K562 (cell line): Measurements from ENCODE around the gene IFT52. TPM values are rescaled to one million over a fixed set of nuclear protein-coding genes. Genes with fewer than 3 reads are reported as not detected.

Experiments used
- ATAC-seq: fragments of 200-7000 bp; cut with Tn5 transposase; 3 replicates; pipeline ENCODE4 v1.9.1; 2020; ENCODE audit warnings: moderate library complexity
- BruUV-seq: library from RNA; stranded (reverse); fragments of 400-500 nt; replicated peaks from 2 replicates; lab custom pipeline; 2021; lab: Mats Ljungman, UMichigan
- CTCF ChIA-PET: fragments of 300-600 bp; formaldehyde crosslinking; extraction: SDS; loops from one replicate; lab custom pipeline; 2021; ENCODE audit warnings: low intra/inter-chr PET ratio; lab: Yijun Ruan, JAX
- POLR2A ChIA-PET: fragments of 300-600, 350-650 bp; sonication (Branson Sonifier 250); formaldehyde crosslinking; extraction: SDS; loops from one replicate; lab custom pipeline; 2021; ENCODE audit warnings: antibody characterized with exemption, inconsistent platforms; lab: Yijun Ruan, JAX
- DNase-seq, 4 experiments: peaks; one replicate each; pipeline versions ENCODE4 v3.0.0 to v3.0.0-alpha.2; 2011 to 2018; ENCODE audit warnings: low spot score in 3 of 4, mixed read lengths in 3 of 4; ENCODE audit errors: extremely low read depth in 1 of 4
- FAIRE-seq: peaks from 2 replicates; lab custom pipeline; 2011; peaks lifted over from hg19 to GRCh38; lab: Jason Lieb, UNC
- H2AFZ ChIP-seq: 2 replicates; pipeline ENCODE4 v1.6.0; 2011; ENCODE audit warnings: low read depth, low read length, control low read depth, inconsistent platforms
- H3K27ac ChIP-seq: fragments of 200-600 bp; 3 replicates; pipeline ENCODE4 v1.8.0; 2011; ENCODE audit warnings: low read depth, mild to moderate bottlenecking, control low read depth, inconsistent platforms, low read length, moderate library complexity, mixed read lengths; ENCODE audit errors: extremely low read depth
- H3K27me3 ChIP-seq, 2 experiments: fragments of 300-600 bp in 1 of 2; 2 replicates in 1 of 2; 3 replicates in 1 of 2; pipeline versions ENCODE4 v1.6.0 to v1.8.0; 2011; ENCODE audit warnings: inconsistent platforms in 2 of 2, low read length in 2 of 2, mild to moderate bottlenecking in 1 of 2, mixed read lengths in 1 of 2, moderate library complexity in 1 of 2; ENCODE audit not compliant: control insufficient read depth in 2 of 2, insufficient read depth in 2 of 2
- H3K36me3 ChIP-seq: fragments of 300-600 bp; 3 replicates; pipeline ENCODE4 v1.8.0; 2011; ENCODE audit warnings: mild to moderate bottlenecking, low read length, inconsistent platforms; ENCODE audit not compliant: control insufficient read depth, insufficient read depth
- H3K4me1 ChIP-seq, 2 experiments: fragments of 200-600 bp in 1 of 2; replicated peaks in 1 of 2; 2 replicates in 1 of 2; 3 replicates in 1 of 2; pipeline versions ENCODE4 v1.5.1 to v1.8.0; 2011; ENCODE audit warnings: inconsistent platforms in 2 of 2, low read length in 2 of 2, mild to moderate bottlenecking in 1 of 2, mixed read lengths in 1 of 2, moderate library complexity in 1 of 2; ENCODE audit not compliant: control insufficient read depth in 2 of 2, insufficient read depth in 2 of 2
- H3K4me2 ChIP-seq: 2 replicates; pipeline ENCODE4 v1.6.1; 2011; ENCODE audit warnings: low read length, control low read depth, inconsistent platforms, mixed read lengths; ENCODE audit not compliant: insufficient read depth
- H3K4me3 ChIP-seq: fragments of 200-600 bp; sonication (generic), shearing (Covaris generic); 2 replicates; pipeline ENCODE4 v1.5.1; 2016; ENCODE audit warnings: control low read depth, inconsistent platforms
- H3K79me2 ChIP-seq: fragments of 200-600 bp; 3 replicates; pipeline ENCODE4 v1.8.0; 2011; ENCODE audit warnings: low read length, inconsistent platforms; ENCODE audit not compliant: control insufficient read depth, insufficient read depth
- H3K9ac ChIP-seq, 2 experiments: 2 replicates each; pipeline versions ENCODE4 v1.6.0 to v1.6.1; 2011; ENCODE audit warnings: low read depth in 2 of 2, low read length in 2 of 2, control low read depth in 1 of 2, inconsistent platforms in 1 of 2, mild to moderate bottlenecking in 1 of 2, mixed read lengths in 1 of 2; ENCODE audit not compliant: insufficient read depth in 1 of 2
- H3K9me1 ChIP-seq: one replicate; pipeline ENCODE4 v1.6.0; 2011; ENCODE audit warnings: inconsistent platforms, mild to moderate bottlenecking, low read length, moderate library complexity; ENCODE audit not compliant: control insufficient read depth, insufficient read depth
- H3K9me3 ChIP-seq: replicated peaks from 2 replicates; pipeline ENCODE4 v1.5.1; 2011; ENCODE audit warnings: low read depth, low read length, inconsistent platforms; ENCODE audit not compliant: control insufficient read depth, insufficient read depth
- H4K20me1 ChIP-seq: replicated peaks from 2 replicates; pipeline ENCODE4 v1.6.1; 2011; ENCODE audit warnings: low read length, inconsistent platforms, mixed read lengths; ENCODE audit not compliant: control insufficient read depth, insufficient read depth
- CBX3 ChIP-seq, 2 experiments: IDR thresholded peaks; 1 replicate in 1 of 2; 2 replicates in 1 of 2; pipeline ENCODE4 v1.6.1; 2012; ENCODE audit warnings: inconsistent platforms in 2 of 2, low read length in 2 of 2, borderline replicate concordance in 1 of 2, control low read depth in 1 of 2
- CHD4 ChIP-seq: fragments of 200-600 bp; sonication (generic); IDR thresholded peaks from 3 replicates; pipeline ENCODE4 v1.6.1; 2012; ENCODE audit warnings: low read depth, mild to moderate bottlenecking, mixed read lengths, low read length, inconsistent platforms; ENCODE audit not compliant: insufficient read depth, insufficient replicate concordance, poor library complexity, severe bottlenecking
- NCOA2 ChIP-seq, 2 experiments: fragments of 450-650 bp; IDR thresholded peaks; 2 replicates each; pipeline ENCODE4 v1.6.1; 2018; ENCODE audit warnings: mild to moderate bottlenecking in 2 of 2, moderate library complexity in 1 of 2; ENCODE audit not compliant: partially characterized antibody in 2 of 2
- POLR2H ChIP-seq: IDR thresholded peaks from 2 replicates; pipeline ENCODE4 v1.6.1; 2016; ENCODE audit warnings: missing genetic modification characterization, low read depth, mild to moderate bottlenecking, control low read depth, missing compliant biosample characterization, moderate library complexity
- RAD51 ChIP-seq: fragments of 450-650 bp; IDR thresholded peaks from 2 replicates; pipeline ENCODE4 v1.7.1; 2016; ENCODE audit warnings: low read depth, mild to moderate bottlenecking, borderline replicate concordance
- SAP30 ChIP-seq: fragments of 200-600 bp; sonication (generic); IDR thresholded peaks from 2 replicates; pipeline ENCODE4 v1.6.1; 2012; ENCODE audit warnings: borderline replicate concordance, low read depth, mild to moderate bottlenecking, moderate library complexity, low read length, control low read depth, inconsistent platforms; ENCODE audit not compliant: insufficient read depth, poor library complexity, severe bottlenecking
- ZNF184 ChIP-seq: sonication (generic); formaldehyde crosslinking; IDR thresholded peaks from 2 replicates; pipeline ENCODE4 v1.5.0; 2020; ENCODE audit warnings: missing genetic modification reagents
- ZNF316 ChIP-seq: fragments of 450-650 bp; IDR thresholded peaks from 2 replicates; pipeline ENCODE4 v1.6.1; 2016
- ZNF354B ChIP-seq: fragments of 250-450 bp; sonication (Bioruptor Pico); IDR thresholded peaks from 2 replicates; pipeline ENCODE4 v1.4.0; 2020
- WGBS: fragments of 100-300 bp; shearing (Covaris generic); methylation state at CpG from one replicate; pipeline ENCODE4 v1.1.6; 2016; ENCODE audit warnings: low coverage, mixed read lengths; ENCODE audit not compliant: insufficient coverage; ENCODE audit errors: missing lambda C conversion rate; 5-methylcytosine and 5-hydroxymethylcytosine counted together
- in situ Hi-C: fragments of 300-500 bp; cut with MboI; formaldehyde crosslinking; loops from 4 replicates; pipeline ENCODE4 v1.15.0; 2018; ENCODE audit warnings: inconsistent platforms, mixed read lengths
- intact Hi-C: fragments of 100-400 bp; cut with micrococcal nuclease; formaldehyde crosslinking; loops from 2 replicates; pipeline ENCODE4 v1.14.2; 2022
- polyA plus RNA-seq, 8 experiments: library from polyadenylated mRNA; depleted of rRNA in 4 of 8; stranded (reverse) in 5 of 8; unstranded in 3 of 8; fragments of >200 nt; fragmentation: Nextera tagmentation in 2 of 8; fragmentation: Illumina TruSeq in 1 of 8; extraction: Ambion mirVana in 2 of 8; extraction: Trizol in 1 of 8; gene quantifications; 2 replicates each; pipeline versions ENCODE4 v1.2.1 to v1.2.3, GENCODE V29; 2011 to 2014; ENCODE audit warnings: inconsistent platforms in 1 of 8, missing spikeins in 1 of 8
- total RNA-seq, 7 experiments: library from RNA; depleted of rRNA in 6 of 7; stranded (reverse); fragments of >200 nt in 6 of 7; fragmentation: Illumina TruSeq in 2 of 7; extraction: Trizol in 2 of 7; gene quantifications; 2 replicates each; pipeline versions ENCODE4 v1.2.1 to v1.2.3, GENCODE V29; 2011 to 2021; ENCODE audit warnings: low replicate concordance in 1 of 7

The IFT52 gene
- total and polyA plus RNA-seq, 9 of the 15 experiments (the other 6 are each of a cell fraction or from before 2014, with no cell fraction given), result 11.0 to 31.4 (median 20.4) TPM

GRCh38 chr20:43564455-43564854, 26.3 kb upstream of the IFT52 start:
- no peaks in the 10 kb centered on the region for H3K79me2 ChIP-seq
- peaks cover 0 to 6% of the 10 kb centered on the region in 2 experiments; a peak in 3 of 5 replicates for H3K4me1 ChIP-seq
- H4K20me1 ChIP-seq, result no peaks in the 10 kb centered on the region
- FAIRE-seq, result no peak
- intact Hi-C loops, result no loop called here
- no peak; the same call in 2 of the 3 replicates for ATAC-seq
- H3K9me3 ChIP-seq, result no peaks in the 10 kb centered on the region
- no peak overlapping the region for H3K4me2 ChIP-seq
- H3K36me3 ChIP-seq, result no peaks in the 10 kb centered on the region
- H3K9ac ChIP-seq, result no peak overlapping the region
- in situ Hi-C loops, result no loop called here
- ChIA-PET POLR2A (interaction anchor here (0.6 to 1.3 kb wide), 3 partner anchors 19 to 822 kb away, joined by 3 to 4 read pairs (median 3); no protein-coding TSS in a partner anchor), CTCF (no interaction called here)
- no peaks in the 10 kb centered on the region for H3K9me1 ChIP-seq
- no peak overlapping the region for H3K4me3 ChIP-seq
- BruUV-seq, result no TSS peak
- H3K27me3 ChIP-seq, result no peaks in the 10 kb centered on the region
- TF ChIP-seq POLR2H (tag) (no peak), ZNF316 (peak; percentile 57), SAP30 (no peak)
- TF ChIP-seq, all 486 proteins: peak for 1
- 85% methylated on average over 8 of the region's 8 CpGs for WGBS
- DNase-seq, result no peak
- H2AFZ ChIP-seq, result no peak overlapping the region
- H3K27ac ChIP-seq, result no peak overlapping the region

- no peaks in the 10 kb centered on the region for H3K27me3 ChIP-seq
- H3K36me3 ChIP-seq, result no peaks in the 10 kb centered on the region
- FAIRE-seq, result no peak
- no peak for TF ChIP-seq RAD51
- no peak for TF ChIP-seq ZNF184
- TF ChIP-seq CHD4, result no peak
- no peak for TF ChIP-seq NCOA2 (IDR thresholded peaks at IDR 0.05; ENCODE audit: partially characterized antibody in 2 of 2)
- no peak for TF ChIP-seq ZNF354B (CRISPR knock-in tag)
- no peak for TF ChIP-seq CBX3 (IDR thresholded peaks at IDR 0.05; ENCODE audit: borderline replicate concordance in 1 of 2, low read length in 2 of 2)
- TF ChIP-seq, all 486 proteins: peak for 0
- in situ Hi-C loops, result no loop called here
- intact Hi-C loops, result no loop called here
- ATAC-seq, result peak; percentile 13; the same call in 1 of the 3 replicates
- ChIA-PET POLR2A (interaction anchor here (0.7 to 0.8 kb wide), 2 partner anchors 9 to 36 kb away, joined by 3 read pairs; no protein-coding TSS in a partner anchor), CTCF (no interaction called here)
- Histone ChIP-seq H3K4me1 (peaks cover 0 to 6% of the 10 kb centered on the region in 2 experiments; a peak in 2 of 5 replicates), H3K9ac (peak overlapping the region in 1 of 2 experiments; percentile 69; a peak in 2 of 4 replicates), H3K4me2 (no peak overlapping the region), H3K79me2 (no peaks in the 10 kb centered on the region), H2AFZ (peak overlapping the region; percentile 19; the same call in 1 of the 2 replicates), H4K20me1 (no peaks in the 10 kb centered on the region), H3K9me3 (no peaks in the 10 kb centered on the region), H3K9me1 (no peaks in the 10 kb centered on the region), H3K4me3 (no peak overlapping the region), H3K27ac (no peak overlapping the region)
- no peak for DNase-seq
- no TSS peak for BruUV-seq
- WGBS, result 69% methylated on average over 18 of the region's 18 CpGs
These were observed 25.6 kb upstream of the IFT52 start for GRCh38 chr20:43564993-43565757.
